Naive thymus-derived CD4-positive, alpha-beta T cell (primary cell): ENCODE measurements around the gene CXCL16. TPM values are rescaled to one million over a fixed set of nuclear protein-coding genes. Genes with fewer than 3 reads are reported as not detected.

Source experiments
- ATAC-seq: fragments of 150-1000 bp; cut with Tn5 transposase; 2 replicates; pipeline ENCODE4 v1.10.0; 2021; ENCODE audit warnings: mild to moderate bottlenecking, moderate library complexity
- CTCF ChIA-PET: fragments of 350-600 bp; sonication (Branson Sonifier 250); formaldehyde crosslinking; loops from one replicate; lab custom pipeline; 2021; ENCODE audit warnings: antibody characterized with exemption; lab: Charles Lee
- POLR2A ChIA-PET: fragments of 350-600 bp; sonication (Branson Sonifier 250); formaldehyde crosslinking; loops from one replicate; lab custom pipeline; 2021; ENCODE audit warnings: antibody characterized with exemption, inconsistent platforms; lab: Charles Lee
- DNase-seq, 9 donors: peaks; one replicate each; pipeline versions ENCODE4 v3.0.0 to v3.0.0-alpha.2; 2020 to 2022; ENCODE audit warnings: mixed read lengths in 1 of 9
- H3K27ac ChIP-seq: one replicate; pipeline ENCODE4 v1.7.0; 2013; ENCODE audit warnings: mild to moderate bottlenecking, low read depth, low read length, moderate library complexity
- H3K27me3 ChIP-seq, 2 donors: one replicate each; pipeline ENCODE4 v1.7.0; 2013; ENCODE audit warnings: low read length in 2 of 2, mild to moderate bottlenecking in 2 of 2, moderate library complexity in 2 of 2; ENCODE audit not compliant: control insufficient read depth in 2 of 2, insufficient read depth in 2 of 2
- H3K36me3 ChIP-seq, 3 experiments: 1 replicate in 2 of 3; 2 replicates in 1 of 3; pipeline ENCODE4 v1.7.0; 2013; ENCODE audit warnings: low read length in 3 of 3, mild to moderate bottlenecking in 3 of 3, moderate library complexity in 1 of 3; ENCODE audit not compliant: insufficient read depth in 3 of 3, control insufficient read depth in 2 of 3
- H3K4me1 ChIP-seq, 2 donors: one replicate each; pipeline ENCODE4 v1.7.0; 2013; ENCODE audit warnings: low read length in 2 of 2, mild to moderate bottlenecking in 2 of 2, moderate library complexity in 1 of 2; ENCODE audit not compliant: control insufficient read depth in 2 of 2, insufficient read depth in 2 of 2
- H3K4me3 ChIP-seq: 2 replicates; pipeline ENCODE4 v1.7.0; 2013; ENCODE audit warnings: mild to moderate bottlenecking, low read length
- H3K9me3 ChIP-seq, 3 experiments: 1 replicate in 2 of 3; 2 replicates in 1 of 3; pipeline ENCODE4 v1.7.0; 2013; ENCODE audit warnings: low read length in 3 of 3; ENCODE audit not compliant: control insufficient read depth in 2 of 3
- H3K27ac Mint-ChIP-seq, 9 donors: one replicate each; pipeline ENCODE4 v1.8.0; 2020 to 2022; ENCODE audit warnings: mixed read lengths in 9 of 9, mild to moderate bottlenecking in 8 of 9, moderate library complexity in 5 of 9, inconsistent platforms in 2 of 9
- H3K27me3 Mint-ChIP-seq, 5 donors: one replicate each; pipeline ENCODE4 v1.8.0; 2021 to 2022; ENCODE audit warnings: mixed read lengths in 5 of 5, mild to moderate bottlenecking in 1 of 5
- H3K36me3 Mint-ChIP-seq, 5 donors: one replicate each; pipeline ENCODE4 v1.8.0; 2020 to 2022; ENCODE audit warnings: mixed read lengths in 5 of 5, mild to moderate bottlenecking in 3 of 5, inconsistent platforms in 1 of 5
- H3K4me1 Mint-ChIP-seq, 7 donors: one replicate each; pipeline ENCODE4 v1.8.0; 2020 to 2022; ENCODE audit warnings: mixed read lengths in 7 of 7, mild to moderate bottlenecking in 3 of 7, inconsistent platforms in 1 of 7
- H3K4me3 Mint-ChIP-seq, 10 donors: one replicate each; pipeline ENCODE4 v1.8.0; 2020 to 2022; ENCODE audit warnings: mild to moderate bottlenecking in 10 of 10, mixed read lengths in 10 of 10, moderate library complexity in 6 of 10, inconsistent platforms in 2 of 10
- H3K9me3 Mint-ChIP-seq, 11 donors: one replicate each; pipeline ENCODE4 v1.8.0; 2020 to 2022; ENCODE audit warnings: mixed read lengths in 11 of 11, mild to moderate bottlenecking in 4 of 11, inconsistent platforms in 1 of 11, moderate library complexity in 1 of 11
- intact Hi-C, 2 donors: fragments of 100-400 bp; cut with micrococcal nuclease; formaldehyde crosslinking; loops; one replicate each; pipeline ENCODE4 v1.15.1; 2023
- polyA plus RNA-seq, 2 donors: library from polyadenylated mRNA; unstranded; fragments of 300-500 nt; fragmentation: Illumina TruSeq; gene quantifications; one replicate each; pipeline ENCODE4 v1.2.3, GENCODE V29; 2021
- total RNA-seq, 6 experiments: library from RNA in 5 of 6; stranded (reverse) in 5 of 6; gene quantifications; 1 replicate in 5 of 6; 2 replicates in 1 of 6; pipeline ENCODE4 v1.2.3 and lab custom pipeline; 2021 to 2026

CXCL16 gene
- total and polyA plus RNA-seq, 7 experiments from 2014 or later, result 1.2 to 68.0 (median 3.4) TPM

DNA sequence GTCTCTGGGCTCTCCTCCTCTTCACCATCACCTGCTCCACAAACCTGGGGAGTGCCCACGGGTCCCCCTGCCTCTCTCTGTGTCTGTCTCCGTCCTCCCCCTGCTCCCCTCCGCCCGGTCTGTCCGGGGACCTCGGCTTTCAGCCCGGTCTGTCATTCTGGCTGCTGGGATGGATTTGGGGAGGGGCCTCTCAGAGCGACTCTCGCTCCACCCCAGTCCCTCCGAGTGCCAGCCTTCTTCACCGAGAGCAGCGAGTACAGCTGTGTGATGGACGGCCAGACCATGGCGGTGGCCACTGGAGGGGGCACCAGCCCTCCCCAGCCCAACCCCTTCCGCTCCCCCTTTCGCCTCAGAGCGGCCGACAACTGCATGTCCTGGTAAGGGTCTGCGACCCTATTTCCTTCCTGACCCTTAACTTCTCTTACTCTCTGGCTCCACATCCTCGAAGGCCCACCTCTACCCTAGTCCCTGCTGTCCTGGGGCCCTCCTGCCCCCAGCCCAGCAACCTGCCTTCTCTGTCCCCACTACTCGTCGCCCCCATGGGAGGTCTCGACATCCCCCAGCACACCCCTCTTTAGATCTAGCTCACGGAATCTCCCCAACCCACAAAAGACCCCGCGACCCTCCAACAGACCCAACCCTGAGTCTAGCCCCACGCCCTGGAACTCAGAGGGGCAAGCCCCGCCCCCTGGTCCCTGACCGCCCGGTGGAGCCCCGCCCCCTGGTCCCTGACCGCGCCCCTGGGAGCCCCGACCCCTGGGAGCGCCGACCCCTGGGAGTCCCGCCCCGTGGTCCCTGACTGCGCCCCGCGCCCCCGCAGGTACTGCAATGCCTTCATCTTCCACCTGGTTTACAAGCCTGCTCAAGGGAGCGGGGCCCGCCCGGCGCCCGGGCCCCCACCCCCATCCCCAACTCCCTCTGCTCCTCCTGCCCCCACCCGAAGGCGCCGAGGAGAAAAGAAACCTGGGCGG, 5.6 kb upstream of the CXCL16 start:
- Mint-ChIP-seq H3K27ac (peak overlapping the region in 1 of 9 donors; percentile 41), H3K4me3 (no peak overlapping the region), H3K9me3 (no peaks in the 10 kb centered on the region), H3K4me1 (peaks cover 15 to 28% (median 23%) of the 10 kb centered on the region in 7 donors), H3K27me3 (peaks cover 0 to 41% (median 2%) of the 10 kb centered on the region in 5 donors), H3K36me3 (no peaks in the 10 kb centered on the region)
- intact Hi-C loops, result loop anchor here (5.0 kb wide), 1 partner anchor 33 kb away; the partner anchor contains the start of gene ARRB2 (in 2 of the 2)
- Histone ChIP-seq H3K4me3 (no peak overlapping the region), H3K27me3 (no peaks in the 10 kb centered on the region), H3K36me3 (no peaks in the 10 kb centered on the region), H3K27ac (no peak overlapping the region), H3K4me1 (peaks cover 7 to 9% of the 10 kb centered on the region in 2 donors), H3K9me3 (no peaks in the 10 kb centered on the region)
- DNase-seq, result no peak
- CTCF ChIA-PET, result no interaction called here
- no peak for ATAC-seq
- POLR2A ChIA-PET, result no interaction called here

- H3K4me1 Mint-ChIP-seq, result peaks cover 20 to 34% (median 26%) of the 10 kb centered on the region in 7 donors
- no peak overlapping the region for H3K4me3 ChIP-seq
- DNase-seq (no peak), ATAC-seq (no peak)
- H3K4me1 ChIP-seq, result peaks cover 13% of the 10 kb centered on the region in 2 donors
- no peaks in the 10 kb centered on the region for H3K27me3 ChIP-seq
- H3K36me3 ChIP-seq, result peaks cover 0 to 4% (median 0%) of the 10 kb centered on the region in 3 experiments
- CTCF ChIA-PET, result interaction anchor here (0.6 kb wide), 1 partner anchor 99 kb away, joined by 3 read pairs; no protein-coding TSS in a partner anchor
- POLR2A ChIA-PET, result interaction anchor here (0.6 kb wide), 1 partner anchor 17 kb away, joined by 3 read pairs; no protein-coding TSS in a partner anchor
- no peaks in the 10 kb centered on the region for H3K9me3 ChIP-seq
- intact Hi-C loops, result no loop called here
- H3K27ac Mint-ChIP-seq, result no peak overlapping the region
- H3K27ac ChIP-seq, result no peak overlapping the region
- H3K27me3 Mint-ChIP-seq, result peaks cover 0 to 39% (median 6%) of the 10 kb centered on the region in 5 donors
- H3K36me3 Mint-ChIP-seq, result no peaks in the 10 kb centered on the region
- no peaks in the 10 kb centered on the region for H3K9me3 Mint-ChIP-seq
- H3K4me3 Mint-ChIP-seq, result no peak overlapping the region
These were observed 4.2 kb upstream of the CXCL16 start for GRCh38 chr17:4743898-4744297.

GRCh38 chr17:4743216-4743615, 3.5 kb upstream of the CXCL16 start:
- Histone ChIP-seq H3K4me3 (no peak overlapping the region), H3K9me3 (no peaks in the 10 kb centered on the region), H3K36me3 (peaks cover 0 to 4% (median 0%) of the 10 kb centered on the region in 3 experiments), H3K27me3 (no peaks in the 10 kb centered on the region), H3K27ac (no peak overlapping the region), H3K4me1 (peaks cover 13 to 20% of the 10 kb centered on the region in 2 donors)
- Mint-ChIP-seq H3K27ac (no peak overlapping the region), H3K9me3 (no peaks in the 10 kb centered on the region), H3K4me1 (peaks cover 15 to 33% (median 27%) of the 10 kb centered on the region in 7 donors), H3K36me3 (no peaks in the 10 kb centered on the region), H3K27me3 (peaks cover 0 to 40% (median 6%) of the 10 kb centered on the region in 5 donors), H3K4me3 (no peak overlapping the region)
- intact Hi-C loops, result no loop called here
- no peak for DNase-seq
- ChIA-PET POLR2A (no interaction called here), CTCF (no interaction called here)
- ATAC-seq, result no peak

DNA sequence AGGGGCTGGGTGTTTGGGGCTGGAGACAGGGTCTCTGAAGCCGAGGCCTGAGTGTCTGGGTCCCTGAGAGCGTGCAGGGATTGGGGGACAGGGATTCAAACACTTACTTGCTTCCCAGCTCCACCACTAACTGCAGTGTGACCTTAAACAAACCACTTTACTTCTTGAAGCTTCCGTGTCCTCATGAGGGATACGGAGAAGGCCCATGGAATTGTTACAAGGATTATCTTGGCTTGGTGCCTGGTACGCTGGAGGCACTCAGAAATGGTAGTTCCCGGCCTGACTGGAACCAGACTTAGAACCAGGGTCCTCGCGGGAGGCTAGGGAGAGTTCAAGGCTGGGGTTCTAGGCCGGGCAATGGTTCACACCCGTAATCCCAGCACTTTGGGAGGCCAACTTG, 2.9 kb upstream of the CXCL16 start:
- Histone ChIP-seq H3K27ac (no peak overlapping the region), H3K4me3 (no peak overlapping the region), H3K4me1 (peaks cover 12 to 17% of the 10 kb centered on the region in 2 donors), H3K36me3 (peaks cover 0 to 4% (median 0%) of the 10 kb centered on the region in 3 experiments), H3K27me3 (no peaks in the 10 kb centered on the region), H3K9me3 (no peaks in the 10 kb centered on the region)
- DNase-seq (no peak), ATAC-seq (no peak)
- POLR2A ChIA-PET, result interaction anchor here (1.6 kb wide), 1 partner anchor 28 kb away, joined by 3 read pairs; no protein-coding TSS in a partner anchor
- H3K27me3 Mint-ChIP-seq, result peaks cover 0 to 38% (median 6%) of the 10 kb centered on the region in 5 donors
- no peaks in the 10 kb centered on the region for H3K36me3 Mint-ChIP-seq
- peaks cover 9 to 31% (median 24%) of the 10 kb centered on the region in 7 donors for H3K4me1 Mint-ChIP-seq
- H3K27ac Mint-ChIP-seq, result no peak overlapping the region
- peak overlapping the region in 1 of 10 donors; percentile 68 for H3K4me3 Mint-ChIP-seq
- intact Hi-C loops, result no loop called here
- H3K9me3 Mint-ChIP-seq, result no peaks in the 10 kb centered on the region
- CTCF ChIA-PET, result no interaction called here

GRCh38 chr17:4742133-4742532, 2.4 kb upstream of the CXCL16 start:
- no peaks in the 10 kb centered on the region for H3K9me3 Mint-ChIP-seq
- CTCF ChIA-PET, result no interaction called here
- ATAC-seq (no peak), DNase-seq (no peak)
- H3K27me3 ChIP-seq, result no peaks in the 10 kb centered on the region
- no peak overlapping the region for H3K4me3 ChIP-seq
- POLR2A ChIA-PET, result interaction anchor here (0.6 to 1.6 kb wide), 3 partner anchors 9 to 304 kb away, joined by 3 read pairs; no protein-coding TSS in a partner anchor
- H3K4me1 ChIP-seq, result peaks cover 12 to 15% of the 10 kb centered on the region in 2 donors
- H3K4me3 Mint-ChIP-seq, result peak overlapping the region in 1 of 10 donors; percentile 68
- H3K27ac ChIP-seq, result no peak overlapping the region
- H3K9me3 ChIP-seq, result no peaks in the 10 kb centered on the region
- H3K36me3 ChIP-seq, result peaks cover 0 to 4% (median 0%) of the 10 kb centered on the region in 3 experiments
- intact Hi-C loops, result no loop called here
- H3K27me3 Mint-ChIP-seq, result peaks cover 0 to 38% (median 6%) of the 10 kb centered on the region in 5 donors
- H3K36me3 Mint-ChIP-seq, result no peaks in the 10 kb centered on the region
- H3K4me1 Mint-ChIP-seq, result peaks cover 7 to 28% (median 22%) of the 10 kb centered on the region in 7 donors
- no peak overlapping the region for H3K27ac Mint-ChIP-seq

DNA sequence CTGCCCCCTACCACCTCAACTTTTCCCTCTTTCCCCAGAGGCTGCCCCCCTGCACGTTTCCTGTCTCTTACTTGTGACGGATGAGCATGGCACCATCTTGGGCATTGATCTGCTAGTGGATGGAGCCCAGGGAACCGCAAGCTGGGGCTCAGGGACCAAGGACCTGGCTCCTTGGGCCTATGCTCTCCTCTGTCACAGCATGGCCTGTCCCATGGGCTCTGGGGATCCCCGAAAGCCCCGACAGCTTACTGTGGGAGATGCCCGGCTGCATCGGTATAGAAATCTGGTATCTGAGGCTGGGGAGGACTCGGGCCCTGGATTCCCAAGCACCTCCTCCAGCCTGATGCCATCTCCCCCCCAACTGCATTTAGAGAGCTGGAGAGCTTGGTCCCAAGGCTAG, 1.8 kb upstream of the CXCL16 start:
- Histone ChIP-seq H3K4me1 (peaks cover 12 to 15% of the 10 kb centered on the region in 2 donors), H3K27me3 (no peaks in the 10 kb centered on the region), H3K27ac (no peak overlapping the region), H3K9me3 (no peaks in the 10 kb centered on the region), H3K36me3 (peaks cover 0 to 4% (median 0%) of the 10 kb centered on the region in 3 experiments), H3K4me3 (no peak overlapping the region)
- peaks cover 0 to 36% (median 6%) of the 10 kb centered on the region in 5 donors for H3K27me3 Mint-ChIP-seq
- no peaks in the 10 kb centered on the region for H3K9me3 Mint-ChIP-seq
- H3K4me1 Mint-ChIP-seq, result peaks cover 7 to 25% (median 20%) of the 10 kb centered on the region in 7 donors
- CTCF ChIA-PET, result no interaction called here
- no peaks in the 10 kb centered on the region for H3K36me3 Mint-ChIP-seq
- peak overlapping the region in 2 of 9 donors; percentile 53 to 62 for H3K27ac Mint-ChIP-seq
- H3K4me3 Mint-ChIP-seq, result peak overlapping the region in 8 of 10 donors; percentile 5 to 86 (median 46)
- no peak for ATAC-seq
- intact Hi-C loops, result no loop called here
- no peak for DNase-seq
- POLR2A ChIA-PET, result interaction anchor here (0.6 to 1.6 kb wide), 4 partner anchors 9 to 304 kb away, joined by 3 read pairs; no protein-coding TSS in a partner anchor
